ENCODE measurements around the gene TSPAN32. TPM values are rescaled to one million over a fixed set of nuclear protein-coding genes. Genes with fewer than 3 reads are reported as not detected.

Gene TSPAN32
- total RNA-seq, 1 donor, result 0.43 TPM

- TF ChIP-seq, protein P1, sequence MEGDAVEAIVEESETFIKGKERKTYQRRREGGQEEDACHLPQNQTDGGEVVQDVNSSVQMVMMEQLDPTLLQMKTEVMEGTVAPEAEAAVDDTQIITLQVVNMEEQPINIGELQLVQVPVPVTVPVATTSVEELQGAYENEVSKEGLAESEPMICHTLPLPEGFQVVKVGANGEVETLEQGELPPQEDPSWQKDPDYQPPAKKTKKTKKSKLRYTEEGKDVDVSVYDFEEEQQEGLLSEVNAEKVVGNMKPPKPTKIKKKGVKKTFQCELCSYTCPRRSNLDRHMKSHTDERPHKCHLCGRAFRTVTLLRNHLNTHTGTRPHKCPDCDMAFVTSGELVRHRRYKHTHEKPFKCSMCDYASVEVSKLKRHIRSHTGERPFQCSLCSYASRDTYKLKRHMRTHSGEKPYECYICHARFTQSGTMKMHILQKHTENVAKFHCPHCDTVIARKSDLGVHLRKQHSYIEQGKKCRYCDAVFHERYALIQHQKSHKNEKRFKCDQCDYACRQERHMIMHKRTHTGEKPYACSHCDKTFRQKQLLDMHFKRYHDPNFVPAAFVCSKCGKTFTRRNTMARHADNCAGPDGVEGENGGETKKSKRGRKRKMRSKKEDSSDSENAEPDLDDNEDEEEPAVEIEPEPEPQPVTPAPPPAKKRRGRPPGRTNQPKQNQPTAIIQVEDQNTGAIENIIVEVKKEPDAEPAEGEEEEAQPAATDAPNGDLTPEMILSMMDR (IDR thresholded peaks at IDR 0.05; ENCODE audit: insufficient read depth, low read depth, low read length), result no peak
- no peak for DNase-seq (ENCODE audit: low read depth)
- H3K4me3 ChIP-seq (ENCODE audit: low read depth, low read length), result no peak overlapping the region
These were observed 16.3 kb downstream of the TSPAN32 start for GRCh38 chr11:2318123-2318522.

GRCh38 chr11:2318707-2319106 is 16.9 kb downstream of the TSPAN32 start:
- DNase-seq (ENCODE audit: low read depth), result no peak
- TF ChIP-seq, protein P1 (IDR thresholded peaks at IDR 0.05; ENCODE audit: insufficient read depth, low read depth, low read length), result no peak
- no peak overlapping the region for H3K4me3 ChIP-seq (ENCODE audit: low read depth, low read length)

DNA sequence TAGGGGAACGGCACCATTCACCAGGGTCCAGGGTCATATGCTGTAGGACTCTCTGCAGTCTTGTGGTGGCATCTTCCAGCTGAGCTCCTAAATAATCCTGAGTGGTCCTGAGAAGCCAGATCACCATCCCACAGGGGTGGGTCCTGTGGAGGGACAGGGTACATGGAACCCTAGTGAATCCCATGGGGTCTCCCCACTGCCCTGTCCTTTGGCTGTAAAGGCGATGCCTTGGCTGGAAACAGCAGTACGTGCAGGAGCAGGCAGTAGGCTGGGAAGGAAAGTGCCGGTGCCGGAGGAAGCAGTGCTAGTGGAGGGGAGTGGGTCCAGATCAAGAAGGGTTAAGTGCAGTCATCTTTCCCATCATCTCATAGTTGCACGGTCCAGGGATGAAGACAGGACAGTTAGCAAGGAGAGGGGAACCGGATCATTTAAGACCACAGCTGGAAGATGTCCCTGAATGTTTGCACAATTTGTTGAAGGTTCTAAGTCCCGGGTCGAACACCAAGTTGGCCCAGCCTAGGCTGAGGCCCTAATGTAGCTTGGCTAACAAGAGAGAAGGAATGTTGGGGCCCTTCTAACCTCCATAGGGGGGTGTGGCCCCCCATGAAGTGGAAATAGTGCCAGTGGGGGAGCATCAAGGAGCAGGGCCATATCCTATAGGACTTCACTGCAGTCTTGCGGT is 18.1 kb downstream of the TSPAN32 start:
- no peak for DNase-seq (ENCODE audit: low read depth)
- no peak overlapping the region for H3K4me3 ChIP-seq (ENCODE audit: low read depth, low read length)
- TF ChIP-seq, protein P1 (IDR thresholded peaks at IDR 0.05; ENCODE audit: insufficient read depth, low read depth, low read length), result no peak

- DNase-seq (ENCODE audit: low read depth), result no peak
- TF ChIP-seq, protein P1 (IDR thresholded peaks at IDR 0.05; ENCODE audit: insufficient read depth, low read depth, low read length), result no peak
- no peak overlapping the region for H3K4me3 ChIP-seq (ENCODE audit: low read depth, low read length)
These were observed 18.9 kb downstream of the TSPAN32 start for GRCh38 chr11:2320568-2321310.

DNA sequence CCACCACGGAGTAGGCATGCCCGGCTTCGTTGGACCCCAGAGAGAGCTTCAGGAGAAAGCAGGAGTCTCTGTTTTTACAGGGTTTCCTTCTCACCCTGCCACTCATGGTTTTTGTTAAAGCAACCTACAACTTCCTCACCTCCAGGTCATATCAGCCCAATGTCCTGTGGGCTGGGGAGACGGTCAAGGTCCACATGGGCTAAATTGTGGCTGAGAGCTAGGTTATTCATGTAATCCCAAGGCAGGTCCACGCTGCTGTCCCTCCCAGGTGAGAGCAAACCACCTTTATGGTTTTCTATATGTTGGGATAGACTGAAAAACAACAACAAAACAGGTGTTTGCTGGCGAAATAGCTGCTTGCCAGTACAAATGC is 19.5 kb downstream of the TSPAN32 start:
- no peak for DNase-seq (ENCODE audit: low read depth)
- TF ChIP-seq, protein P1 (IDR thresholded peaks at IDR 0.05; ENCODE audit: insufficient read depth, low read depth, low read length), result no peak
- H3K4me3 ChIP-seq (ENCODE audit: low read depth, low read length), result no peak overlapping the region

DNA sequence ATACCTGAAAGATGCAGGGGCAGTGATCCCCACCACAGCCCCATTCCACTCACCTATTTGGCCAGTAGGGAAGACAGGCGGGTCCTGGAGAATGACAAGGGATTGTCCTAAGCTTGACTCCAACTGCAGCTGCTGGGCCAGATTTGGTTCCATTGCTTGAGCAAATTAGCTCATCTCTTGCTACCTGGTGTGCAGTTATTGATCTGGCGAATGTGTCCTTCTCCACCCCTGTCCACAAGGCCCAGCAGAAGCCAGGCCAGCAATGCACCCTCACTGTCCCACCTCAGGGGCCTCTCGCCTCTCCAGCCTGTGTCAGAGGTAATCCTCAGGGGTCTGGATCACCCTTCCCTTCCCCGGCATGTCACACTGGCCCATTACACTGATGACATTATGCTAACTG is 23.3 kb downstream of the TSPAN32 start:
- H3K4me3 ChIP-seq (ENCODE audit: low read depth, low read length), result no peak overlapping the region
- TF ChIP-seq, protein P1 (IDR thresholded peaks at IDR 0.05; ENCODE audit: insufficient read depth, low read depth, low read length), result no peak
- no peak for DNase-seq (ENCODE audit: low read depth)

Measured in fibroblast of villous mesenchyme (primary cell).